HG03025 (cell line): ENCODE data around the gene PAF1.
A peak's percentile ranks its signal among the peaks of the same experiment; 100 is the strongest.
"Not testable (repeated sequence)": the region's sequence is repeated elsewhere in the genome, so short reads cannot be mapped to it uniquely, and the experiment has no call there.

ENCODE experiments used
- ATAC-seq: cut with Tn5 transposase; IDR thresholded peaks from one replicate; pipeline ENCODE4 v1.9.1; 2021; ENCODE audit warnings: mild to moderate bottlenecking, moderate library complexity; ENCODE audit not compliant: unreplicated experiment, low FRiP score

PAF1 gene

DNA sequence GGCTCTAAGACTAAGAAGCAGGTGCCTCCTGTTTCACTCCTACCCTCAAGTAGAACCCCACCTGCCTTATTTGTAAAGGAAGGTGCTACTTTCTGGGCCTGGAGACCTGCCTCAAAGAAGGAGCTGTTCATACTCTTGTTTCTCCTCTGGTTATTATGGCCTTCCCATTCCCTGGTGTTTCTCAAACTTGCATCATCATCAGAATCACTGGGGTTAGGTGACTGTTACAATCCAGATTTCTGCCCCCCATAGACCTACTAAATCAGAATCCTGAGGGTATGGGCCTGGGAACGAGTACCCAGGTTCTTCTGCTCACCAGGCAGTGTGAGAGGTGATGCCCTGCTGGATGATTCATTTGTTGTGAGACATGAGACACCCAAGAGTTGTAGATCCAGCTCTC, 30.3 kb downstream of the PAF1 start:
- ATAC-seq = no peak

DNA sequence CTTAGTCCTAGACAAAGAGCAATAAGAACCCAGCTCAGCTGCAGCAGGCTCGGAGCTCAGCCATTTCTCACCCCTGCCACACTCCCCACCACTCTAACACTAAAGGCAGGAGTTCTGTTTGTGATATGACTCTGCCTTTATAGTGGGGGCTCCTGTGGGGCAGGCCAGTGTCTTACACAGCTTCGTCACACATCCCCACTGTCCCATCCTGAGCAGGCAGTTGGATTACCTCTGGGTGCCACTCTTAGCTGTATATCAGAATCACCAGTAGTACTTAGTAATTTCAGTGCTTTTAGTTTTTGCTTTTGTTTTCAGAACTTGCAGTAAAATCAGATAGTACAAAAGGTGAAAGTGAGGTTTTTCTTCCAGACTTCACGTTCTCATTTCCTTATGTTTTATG, 31.9 kb downstream of the PAF1 start:
- no peak for ATAC-seq

DNA sequence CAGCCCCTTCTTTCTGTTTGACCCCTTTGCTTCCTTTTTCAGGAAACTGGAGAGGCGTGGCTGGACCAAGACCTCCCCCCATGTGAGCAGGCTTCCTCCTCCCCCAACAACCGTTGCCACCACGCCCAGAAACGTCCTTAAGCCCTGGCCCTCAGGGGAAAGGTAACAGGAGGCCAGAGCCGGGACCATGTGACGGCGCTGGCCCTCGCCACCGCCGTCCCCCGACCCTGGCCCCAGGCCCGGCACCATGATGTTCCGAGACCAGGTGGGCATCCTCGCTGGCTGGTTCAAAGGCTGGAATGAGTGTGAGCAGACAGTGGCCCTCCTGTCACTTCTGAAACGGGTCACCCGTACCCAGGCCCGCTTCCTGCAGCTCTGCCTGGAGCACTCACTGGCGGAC, 34.3 kb downstream of the PAF1 start:
- ATAC-seq = no peak

DNA sequence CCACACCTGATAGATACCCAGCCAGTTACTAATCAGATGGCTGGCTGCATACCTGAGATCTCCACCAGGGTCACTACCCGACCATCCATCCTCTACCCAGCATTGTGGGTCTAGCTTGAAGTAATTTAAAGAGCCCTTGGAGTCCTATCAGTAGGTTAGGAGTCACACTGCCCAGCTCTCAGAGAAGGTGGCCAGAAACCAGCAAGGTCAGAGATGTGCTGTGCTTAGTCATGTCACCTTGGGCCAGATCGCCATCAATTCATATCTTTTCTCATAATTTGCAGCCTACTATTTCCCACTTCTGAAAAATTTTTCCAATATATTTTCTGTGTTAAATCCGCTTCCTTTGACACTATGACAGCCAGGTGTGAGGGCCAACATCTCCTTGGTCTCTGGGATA, 34.8 kb downstream of the PAF1 start:
- no peak for ATAC-seq

DNA sequence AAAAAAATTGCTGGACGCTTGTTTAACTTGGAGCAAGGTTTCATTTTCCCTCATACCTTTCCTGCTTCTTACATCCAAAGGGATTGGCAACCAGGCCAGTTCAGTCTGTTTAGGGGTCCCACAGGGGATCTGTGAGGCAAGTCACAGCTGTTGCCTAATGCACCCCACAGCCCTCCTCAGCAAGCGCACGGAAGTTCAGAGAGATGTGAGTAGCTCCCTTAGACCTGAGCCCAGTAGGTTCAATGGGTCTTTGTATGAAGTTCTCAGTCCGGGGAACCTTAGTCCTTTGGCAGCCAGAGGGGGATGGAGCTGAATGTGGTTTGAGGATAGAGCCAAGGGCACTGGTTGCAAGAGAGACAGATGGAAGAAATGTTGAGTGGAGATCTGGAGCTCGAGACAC, 35.7 kb downstream of the PAF1 start:
- no peak for ATAC-seq

DNA sequence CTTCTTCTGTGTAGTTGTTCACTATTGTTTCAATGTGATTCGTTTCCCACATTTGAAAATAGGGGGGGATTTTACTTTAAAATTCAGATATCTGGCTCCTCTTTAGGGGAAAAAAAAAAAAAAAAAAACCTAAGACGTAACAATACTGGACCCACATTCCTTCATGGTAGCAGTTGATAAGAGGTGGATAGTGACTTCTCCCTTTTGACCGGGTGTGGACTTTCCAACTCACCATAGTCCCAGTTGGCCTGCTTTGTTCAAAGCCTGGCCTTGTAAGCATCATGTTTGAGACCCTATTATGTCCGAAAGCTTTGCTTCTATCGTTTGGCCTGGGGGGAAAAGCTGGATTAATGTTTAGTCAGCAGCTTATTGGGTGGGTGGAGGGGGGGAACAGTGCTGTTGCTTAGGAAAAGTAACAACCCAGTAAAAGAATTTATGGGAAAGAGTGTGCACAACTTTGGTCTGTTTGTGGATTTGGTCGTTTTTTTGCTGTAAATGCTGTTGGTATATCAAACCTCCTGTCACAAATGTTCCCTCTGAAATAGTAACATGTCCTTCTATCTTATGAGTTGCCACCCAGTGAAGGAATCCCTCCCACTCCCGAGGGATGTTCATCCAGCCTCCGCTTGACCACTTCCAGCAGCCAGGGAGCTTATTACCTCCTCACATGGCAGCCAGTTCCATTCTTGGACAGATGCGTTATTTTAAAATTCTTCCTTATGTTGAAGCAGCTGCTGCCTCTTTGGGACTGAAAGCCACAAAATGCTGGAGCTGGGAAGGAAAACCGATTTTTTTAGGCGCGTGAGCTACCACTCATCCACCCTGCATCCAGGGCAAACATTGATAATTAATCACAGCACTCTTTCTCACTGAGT, 38.3 kb downstream of the PAF1 start:
- no peak for ATAC-seq

DNA sequence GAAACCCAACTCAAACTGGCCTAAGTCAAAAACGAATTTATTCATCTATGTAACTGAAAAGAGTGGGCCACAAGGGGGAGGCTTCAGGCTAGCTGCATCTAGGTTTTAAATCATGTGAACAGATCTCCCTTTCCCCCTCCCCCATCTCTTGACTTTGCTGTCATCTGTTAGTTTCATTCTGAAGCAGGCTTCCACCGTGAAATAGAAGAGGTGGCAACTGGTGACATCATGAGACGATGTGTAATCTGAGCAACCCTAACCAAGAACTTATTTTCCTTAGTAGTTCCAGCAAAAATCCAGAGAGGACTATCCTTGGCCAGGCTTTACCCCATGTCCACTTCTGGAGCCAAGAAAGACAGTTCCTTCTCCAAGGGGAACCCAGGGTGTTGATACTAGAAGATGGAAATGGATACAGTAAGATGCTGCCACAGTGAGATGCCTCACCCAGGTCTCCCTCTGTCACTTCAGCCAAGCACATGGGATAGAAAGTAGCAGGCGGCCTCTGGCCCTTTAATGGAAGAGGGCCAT, 39.3 kb downstream of the PAF1 start:
- peak; percentile 59 for ATAC-seq

DNA sequence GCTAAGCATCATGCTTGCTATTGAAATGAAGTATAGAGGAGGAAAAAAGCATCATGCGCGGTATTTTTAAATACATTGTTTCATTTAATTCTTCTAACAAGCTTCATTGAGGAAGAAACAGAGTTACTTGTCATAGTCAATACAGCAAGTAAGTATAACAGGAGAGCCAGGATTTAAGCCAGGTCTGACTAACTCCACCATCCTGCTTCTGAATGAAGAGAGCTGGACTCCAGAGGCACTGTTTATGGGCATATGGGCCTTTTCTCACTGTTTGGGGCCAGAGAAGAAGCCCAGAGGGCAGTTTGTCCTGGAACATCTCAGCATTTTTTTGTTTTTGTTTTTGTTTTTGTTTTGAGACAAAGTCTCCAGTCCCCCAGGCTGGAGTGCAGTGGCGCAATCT, 40.8 kb downstream of the PAF1 start:
- no peak for ATAC-seq

DNA sequence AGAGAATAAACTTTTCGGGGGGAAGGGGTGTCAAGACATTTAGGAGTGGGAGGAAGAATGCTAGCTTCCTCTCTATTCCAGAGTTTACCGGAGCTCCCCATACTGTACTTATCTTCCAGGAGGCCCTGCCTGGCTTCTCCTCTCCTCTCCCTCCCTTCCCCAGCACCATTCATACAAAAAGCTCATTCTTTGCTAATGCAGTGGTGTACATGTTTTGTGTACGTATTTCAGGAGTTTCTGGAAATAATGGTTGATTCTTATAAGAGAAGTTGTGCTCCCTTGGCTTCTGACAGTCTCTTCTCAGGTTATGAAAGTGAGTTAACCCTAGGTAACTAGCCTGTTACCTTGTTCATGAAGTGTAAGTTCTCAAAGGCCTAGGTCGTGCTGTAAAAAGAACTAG, 41.6 kb downstream of the PAF1 start:
- ATAC-seq = no peak

DNA sequence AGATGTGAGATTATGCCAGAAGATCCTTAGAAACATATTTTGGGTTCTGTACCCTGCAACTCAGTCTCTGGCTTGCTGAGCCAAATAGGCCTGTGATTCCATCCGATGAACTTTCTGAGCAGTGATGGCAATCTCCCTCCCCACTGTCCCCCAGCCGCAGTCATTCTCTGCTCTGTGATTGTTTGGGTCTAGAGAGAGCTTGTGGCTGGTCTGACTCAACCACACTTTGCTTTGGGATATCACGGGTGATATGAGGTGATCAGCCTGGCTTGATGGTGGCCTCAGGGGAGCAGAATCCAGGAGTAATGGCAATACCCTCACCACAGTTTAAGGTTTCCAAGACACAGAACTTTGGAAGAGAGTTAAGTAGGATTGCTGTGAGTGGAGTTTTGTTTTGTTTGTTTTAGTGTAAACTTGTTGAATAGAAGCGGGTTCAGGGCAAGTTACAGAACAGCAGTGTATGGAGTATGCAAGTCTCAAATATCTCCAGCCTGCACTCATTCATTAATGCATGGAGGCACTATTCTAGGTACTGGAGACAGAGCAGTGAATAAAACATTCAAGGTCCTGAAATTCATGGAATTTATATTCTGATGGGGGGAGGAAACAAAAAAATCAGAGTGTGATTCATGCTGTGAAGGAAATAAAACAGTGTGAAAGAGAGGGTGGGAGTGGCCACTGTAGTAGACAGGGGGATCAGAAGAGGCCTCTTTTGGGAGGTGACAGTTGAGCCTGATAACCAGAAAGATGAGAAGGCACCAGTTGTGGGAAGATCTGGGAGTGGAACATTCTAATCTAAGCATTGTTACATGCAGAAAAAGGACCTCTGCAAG, 43.4 kb downstream of the PAF1 start:
- no peak for ATAC-seq

DNA sequence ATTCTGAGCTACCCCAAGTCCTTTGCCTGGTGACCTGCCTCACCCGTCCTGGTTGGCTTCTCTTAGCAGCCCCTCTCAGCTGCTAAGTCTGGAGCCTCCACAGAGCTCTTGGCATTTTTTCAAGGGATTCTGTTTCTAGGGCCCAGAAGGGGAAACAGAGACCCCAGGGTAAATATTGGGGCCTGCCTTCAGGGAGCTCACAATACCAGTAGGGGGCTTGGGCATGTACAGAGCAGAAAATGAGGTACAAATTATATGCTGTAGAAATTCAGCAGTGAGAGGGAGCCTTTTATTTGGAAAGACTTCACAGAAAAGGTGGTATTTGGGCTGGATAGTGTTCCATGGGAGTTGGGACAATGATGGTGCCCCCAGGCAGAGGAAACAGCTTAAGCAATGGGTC, 45.0 kb downstream of the PAF1 start:
- ATAC-seq = no peak

DNA sequence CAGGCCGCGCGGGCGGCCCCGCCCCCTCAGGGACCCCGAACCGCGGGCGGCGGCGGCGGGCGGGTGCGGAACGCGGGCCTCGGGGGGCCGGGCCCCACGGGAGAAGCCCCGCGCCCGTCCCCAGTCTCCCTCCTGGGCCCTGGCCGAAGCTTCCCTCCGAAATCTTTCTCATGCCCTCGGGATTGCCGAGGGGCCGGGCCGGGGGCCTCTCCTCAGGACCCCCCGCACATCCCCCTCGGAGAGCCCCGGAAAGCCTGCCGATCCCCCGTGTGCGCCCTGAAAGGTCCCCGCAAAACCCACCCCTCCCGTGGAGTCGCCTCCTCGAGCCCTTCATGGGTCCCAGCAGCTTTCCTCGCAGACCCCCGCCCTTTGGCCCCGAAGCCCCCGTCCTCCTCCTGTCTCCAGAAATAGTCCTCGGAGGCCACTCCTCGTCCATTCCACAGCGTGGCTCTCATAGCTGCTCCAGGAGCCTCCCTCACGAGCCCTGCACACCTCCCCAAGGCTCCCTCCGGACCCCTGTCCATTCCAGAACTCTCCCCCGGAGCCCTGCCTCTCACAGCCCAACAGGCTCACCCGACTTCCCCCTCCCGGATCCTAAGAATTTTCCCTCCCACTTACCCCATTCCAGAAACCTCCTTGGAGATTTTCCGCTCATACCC, 48.1 kb downstream of the PAF1 start:
- no peak for ATAC-seq

DNA sequence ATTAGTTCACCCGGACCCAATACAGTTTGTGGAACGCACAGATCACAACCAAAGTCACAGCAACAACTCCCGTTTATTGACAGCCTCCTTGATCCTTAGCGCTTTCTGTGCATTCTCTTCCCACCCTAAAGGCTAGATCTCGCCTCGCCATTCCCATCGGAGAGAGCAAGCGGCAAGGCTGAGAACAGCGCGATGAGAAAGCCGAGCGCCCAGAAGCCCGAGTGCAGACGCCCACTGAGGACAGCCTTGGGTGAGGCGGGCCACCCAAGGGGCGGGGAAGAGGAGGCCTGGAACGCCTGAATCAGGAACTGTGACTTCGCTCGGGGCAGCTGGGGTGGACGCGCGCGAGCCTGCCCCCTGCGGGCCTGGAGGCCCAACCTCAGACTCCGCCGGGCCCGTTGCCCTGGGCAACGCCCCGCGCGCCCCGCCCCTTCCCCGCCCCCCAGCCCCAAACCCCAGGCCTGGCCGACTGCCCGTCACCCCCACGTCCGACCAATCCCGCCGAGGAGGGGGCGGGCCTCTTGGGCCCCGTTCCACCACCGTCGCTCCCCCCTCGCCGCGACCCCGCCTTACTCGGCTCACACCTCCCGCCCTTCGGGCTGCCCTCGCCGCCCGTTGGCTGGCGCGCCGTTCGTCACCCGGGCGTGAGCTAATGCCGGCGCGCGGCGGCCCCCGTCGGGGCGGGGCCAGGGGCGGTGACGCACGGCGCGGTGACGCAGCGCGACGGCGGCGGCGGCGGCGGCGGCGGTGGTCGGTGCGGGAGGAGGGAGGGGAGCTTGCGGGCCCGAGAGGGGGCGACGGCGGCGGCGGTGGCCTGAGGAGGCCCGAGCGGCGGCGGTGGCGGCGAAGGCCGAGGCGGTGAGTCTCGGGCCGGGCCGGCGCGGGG, 48.9 kb downstream of the PAF1 start, which contains the start of gene SAMD4B:
TSS of gene SAMD4B (plus strand) at position 703 of the 886 bp plus-strand sequence. CDS start 14,473 bp downstream, outside the sequence.
- peak; percentile 80 for ATAC-seq

DNA sequence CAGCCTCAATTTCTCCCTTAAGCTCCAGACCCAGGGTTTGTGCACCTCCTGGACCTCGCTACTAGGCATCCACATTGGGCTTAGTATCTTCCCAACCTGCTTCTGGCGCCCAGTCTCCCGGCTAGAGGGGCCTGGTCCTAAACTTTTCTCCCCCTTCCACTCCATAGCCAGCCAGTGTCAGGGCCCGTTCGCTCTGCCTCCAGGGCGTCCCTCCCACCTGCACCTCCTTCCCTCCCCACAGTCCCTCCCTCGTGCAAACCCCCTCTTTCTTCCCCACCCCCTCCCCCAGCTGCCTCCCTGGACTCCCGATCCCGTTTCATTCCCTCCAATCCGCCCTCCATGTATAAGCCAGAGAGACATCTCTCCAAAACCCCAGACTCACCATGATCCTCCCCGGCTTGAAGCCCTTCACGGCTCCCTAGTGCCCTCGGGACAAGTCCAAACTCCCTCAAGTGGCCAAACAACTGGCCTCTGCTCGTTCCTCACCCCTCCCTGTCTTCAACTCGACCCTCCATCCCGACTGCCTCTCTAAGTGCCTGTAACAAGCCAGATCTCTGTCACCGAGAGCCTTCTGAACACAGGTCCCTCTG, 49.7 kb downstream of the PAF1 start:
- ATAC-seq = no peak

DNA sequence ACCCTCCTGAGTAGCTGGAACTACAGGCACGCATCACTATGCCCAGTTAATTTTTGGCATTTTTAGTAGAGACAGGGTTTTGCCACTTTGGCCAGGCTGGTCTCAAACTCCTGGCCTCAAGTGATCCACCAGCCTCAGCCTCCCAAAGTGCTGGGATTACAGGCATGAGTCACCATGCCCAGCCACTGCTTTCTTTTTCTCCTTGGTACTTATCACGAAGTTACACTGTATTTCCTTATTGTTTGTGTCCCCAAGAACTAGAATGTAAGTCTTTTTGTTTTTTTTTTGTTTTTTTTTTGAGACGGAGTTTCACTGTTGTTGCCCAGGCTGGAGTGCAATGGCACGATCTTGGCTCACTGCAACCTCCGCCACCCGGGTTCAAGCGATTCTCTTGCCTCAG, 50.8 kb downstream of the PAF1 start:
- not testable (repeated sequence) for ATAC-seq

DNA sequence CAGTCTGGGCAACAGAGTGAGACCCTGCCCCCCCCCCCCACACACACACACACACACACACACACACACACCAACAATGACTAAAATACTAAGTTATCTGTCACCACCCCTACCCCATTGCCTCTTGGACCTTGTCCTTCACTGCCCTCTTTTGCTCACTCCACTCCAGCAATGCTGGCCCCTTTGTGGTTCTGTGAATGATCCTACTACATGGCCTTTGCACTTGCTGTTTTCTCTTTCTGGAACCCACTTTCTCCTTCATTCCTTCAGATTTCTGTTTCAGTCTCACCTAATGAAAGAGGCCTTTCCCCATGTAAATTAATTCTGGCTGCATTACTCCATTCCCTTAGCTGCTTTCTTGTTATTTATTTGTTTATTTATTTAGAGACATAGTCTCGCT, 51.2 kb downstream of the PAF1 start:
- no peak for ATAC-seq

DNA sequence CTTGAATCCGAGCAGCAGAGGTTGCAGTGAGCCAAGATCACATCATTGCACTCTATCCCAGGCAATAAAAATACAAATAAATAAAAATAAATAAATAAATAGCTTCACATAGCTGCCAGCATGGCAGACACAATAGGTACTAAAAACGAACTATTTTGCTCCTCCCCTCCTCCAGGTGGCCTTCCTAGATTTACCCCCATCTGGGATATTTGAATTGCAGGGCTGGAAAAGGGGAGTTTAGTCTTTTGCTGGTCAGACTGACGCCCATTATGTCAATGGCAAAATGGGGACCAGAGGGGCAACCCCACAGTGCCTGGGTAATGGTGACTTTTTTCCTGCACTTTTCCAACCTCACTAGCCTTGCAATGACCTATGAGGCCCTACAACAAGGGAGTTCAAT, 54.4 kb downstream of the PAF1 start:
- no peak for ATAC-seq
